Fibroblast of pulmonary artery (primary cell): ENCODE measurements around the gene C1orf35.
A peak's percentile ranks its signal among the peaks of the same experiment; 100 is the strongest.
"Not testable (repeated sequence)": the region's sequence is repeated elsewhere in the genome, so short reads cannot be mapped to it uniquely, and the experiment has no call there.

Source experiments
- DNase-seq: peaks from one replicate; pipeline ENCODE4 v3.0.0-alpha.2; 2010; ENCODE audit warnings: low read depth
- H3K4me3 ChIP-seq: replicated peaks from 2 replicates; pipeline ENCODE4 v1.5.1; 2011; ENCODE audit warnings: low read depth, mild to moderate bottlenecking, control low read depth, low read length, moderate library complexity
- CTCF ChIP-seq: IDR thresholded peaks from 2 replicates; pipeline ENCODE4 v1.5.1; 2011; ENCODE audit warnings: mild to moderate bottlenecking, control low read depth, low read length, inconsistent platforms; ENCODE audit errors: missing control alignments

The C1orf35 gene

GRCh38 chr1:228118040-228118439 is 14.9 kb upstream of the C1orf35 start:
- no peak for DNase-seq
- no peak overlapping the region for H3K4me3 ChIP-seq
- no peak for TF ChIP-seq CTCF

GRCh38 chr1:228117335-228117734 is 14.2 kb upstream of the C1orf35 start:
- no peak for DNase-seq
- H3K4me3 ChIP-seq: no peak overlapping the region
- TF ChIP-seq CTCF: no peak

GRCh38 chr1:228114827-228115226 is 11.7 kb upstream of the C1orf35 start:
- no peak for DNase-seq
- TF ChIP-seq CTCF: no peak
- no peak overlapping the region for H3K4me3 ChIP-seq

GRCh38 chr1:228112617-228113016 is 9.5 kb upstream of the C1orf35 start:
- DNase-seq: no peak
- no peak overlapping the region for H3K4me3 ChIP-seq
- TF ChIP-seq CTCF: no peak

GRCh38 chr1:228112167-228112566 is 9.0 kb upstream of the C1orf35 start:
- H3K4me3 ChIP-seq: no peak overlapping the region
- no peak for TF ChIP-seq CTCF
- no peak for DNase-seq

- not testable (repeated sequence) for DNase-seq, H3K4me3 ChIP-seq
These were observed 8.2 kb upstream of the C1orf35 start for GRCh38 chr1:228111315-228111714.

GRCh38 chr1:228110556-228110955 is 7.4 kb upstream of the C1orf35 start:
- TF ChIP-seq CTCF: no peak
- no peak for DNase-seq
- H3K4me3 ChIP-seq: peak overlapping the region; percentile 95
